ENCODE results near the gene POP4. TPM values are rescaled to one million over a fixed set of nuclear protein-coding genes. Genes with fewer than 3 reads are reported as not detected.
A peak's percentile ranks its signal among the peaks of the same experiment; 100 is the strongest.

The POP4 gene
- total and polyA plus RNA-seq, 9 of the 15 experiments (the other 6 are each of a cell fraction or from before 2014, with no cell fraction given), result 42.1 to 128 (median 99.0) TPM

GRCh38 chr19:29643361-29643935 is 37.4 kb downstream of the POP4 start (continued):
- TF ChIP-seq ZNF395 (CRISPR knock-in tag; IDR thresholded peaks at IDR 0.05) (peak; percentile 84), ZNF639 (CRISPR knock-in tag; conservative IDR thresholded peaks at IDR 0.05 in 1 of 2, IDR thresholded peaks at IDR 0.05 in 1 of 2) (peak in 1 of 2 experiments; percentile 63; a peak in 1 of 4 replicates), MYC (IDR thresholded peaks at IDR 0.05; ENCODE audit: low read depth, low read length) (no peak), MYC (CRISPR knock-in tag; IDR thresholded peaks at IDR 0.05; ENCODE audit: borderline replicate concordance, low read depth) (0 out of 2 replicates have a peak, but pooled peaks have one; percentile 43), ATF4 (CRISPR knock-in tag; IDR thresholded peaks at IDR 0.05) (no peak), ZNF121 (CRISPR knock-in tag; conservative IDR thresholded peaks at IDR 0.05) (no peak), NFE2 (IDR thresholded peaks at IDR 0.05; ENCODE audit: low read depth) (no peak), NCOA6 (IDR thresholded peaks at IDR 0.05) (no peak), E4F1 (CRISPR knock-in tag; IDR thresholded peaks at IDR 0.05; ENCODE audit: borderline replicate concordance) (no peak), TEAD1 (CRISPR knock-in tag; IDR thresholded peaks at IDR 0.05) (peak in 1 of 2 experiments; percentile 79; a peak in 1 of 4 replicates), BDP1 (IDR thresholded peaks at IDR 0.05; ENCODE audit: insufficient read depth, insufficient read length) (no peak), ZNF766 (CRISPR knock-in tag; conservative IDR thresholded peaks at IDR 0.05) (peak; percentile 73; the same call in 1 of the 2 replicates), RNF2 (IDR thresholded peaks at IDR 0.05) (no peak), ZNF583 (CRISPR knock-in tag; IDR thresholded peaks at IDR 0.05) (peak; percentile 86), MTA3 (IDR thresholded peaks at IDR 0.05; ENCODE audit: borderline replicate concordance) (no peak), ZNF24 (IDR thresholded peaks at IDR 0.05) (no peak), SPI1 (IDR thresholded peaks at IDR 0.05; ENCODE audit: borderline replicate concordance, low read depth, low read length) (no peak), NR2C1 (IDR thresholded peaks at IDR 0.05) (no peak), NR2C1 (tag; IDR thresholded peaks at IDR 0.05) (peak; percentile 76), NR2C2 (CRISPR knock-in tag; IDR thresholded peaks at IDR 0.05) (no peak), NR2C2 (tag; IDR thresholded peaks at IDR 0.05) (peak; percentile 30; the same call in 1 of the 2 replicates), ZNF398 (CRISPR knock-in tag; IDR thresholded peaks at IDR 0.05) (no peak)

All from K562 (cell line).